GM23338 (cell line): Measurements from ENCODE around the gene ADI1. TPM values are rescaled to one million over a fixed set of nuclear protein-coding genes. Genes with fewer than 3 reads are reported as not detected.

Experiments used
- ATAC-seq: fragments of 200-7000 bp; cut with Tn5 transposase; 3 replicates; pipeline ENCODE4 v1.9.1; 2020
- DNase-seq: peaks from one replicate; pipeline ENCODE4 v3.0.0-alpha.2; 2015; ENCODE audit warnings: low spot score
- H2AFZ ChIP-seq: fragments of 200-600 bp; sonication (generic); 2 replicates; pipeline ENCODE4 v1.8.0; 2016; ENCODE audit warnings: antibody characterized with exemption, mild to moderate bottlenecking, moderate library complexity
- H3F3A ChIP-seq: fragments of 200-600 bp; sonication (generic); replicated peaks from 2 replicates; pipeline ENCODE4 v1.8.0; 2017; ENCODE audit warnings: antibody characterized with exemption, mixed run types, low read depth
- H3K27ac ChIP-seq: fragments of 200-600 bp; sonication (generic); 2 replicates; pipeline ENCODE4 v1.6.1; 2016; ENCODE audit warnings: low read depth
- H3K27me3 ChIP-seq: fragments of 200-600 bp; sonication (generic); 2 replicates; pipeline ENCODE4 v1.8.0; 2016; ENCODE audit warnings: mild to moderate bottlenecking, mixed run types, moderate library complexity; ENCODE audit not compliant: insufficient read depth
- H3K36me3 ChIP-seq: fragments of 200-600 bp; sonication (generic); 2 replicates; pipeline ENCODE4 v1.8.0; 2016; ENCODE audit warnings: mild to moderate bottlenecking; ENCODE audit not compliant: insufficient read depth
- H3K4me1 ChIP-seq: fragments of 200-600 bp; sonication (generic); 2 replicates; pipeline ENCODE4 v1.8.0; 2016; ENCODE audit warnings: mild to moderate bottlenecking, moderate library complexity; ENCODE audit not compliant: insufficient read depth
- H3K4me2 ChIP-seq: fragments of 200-600 bp; sonication (generic); 2 replicates; pipeline ENCODE4 v1.7.1; 2017; ENCODE audit warnings: mixed run types
- H3K4me3 ChIP-seq: fragments of 200-600 bp; sonication (generic); 2 replicates; pipeline ENCODE4 v1.6.1; 2016; ENCODE audit warnings: mixed run types
- H3K79me2 ChIP-seq: fragments of 200-600 bp; sonication (generic); replicated peaks from 2 replicates; pipeline ENCODE4 v1.8.0; 2017; ENCODE audit warnings: mild to moderate bottlenecking; ENCODE audit not compliant: insufficient read depth
- H3K9me2 ChIP-seq: fragments of 200-600 bp; sonication (generic); 2 replicates; pipeline ENCODE4 v1.8.0; 2017; ENCODE audit not compliant: insufficient read depth
- H4K20me1 ChIP-seq: fragments of 200-600 bp; sonication (generic); replicated peaks from 2 replicates; pipeline ENCODE4 v1.8.0; 2017; ENCODE audit warnings: mild to moderate bottlenecking; ENCODE audit not compliant: insufficient read depth
- H3K27ac Mint-ChIP-seq: 2 replicates; pipeline ENCODE4 v1.8.0; 2020; ENCODE audit warnings: inconsistent platforms, mild to moderate bottlenecking, moderate library complexity, mixed read lengths
- H3K27me3 Mint-ChIP-seq: 3 replicates; pipeline ENCODE4 v1.8.0; 2022; ENCODE audit warnings: low read depth, mild to moderate bottlenecking, moderate library complexity, mixed read lengths, inconsistent platforms; ENCODE audit not compliant: insufficient read depth, poor library complexity
- H3K36me3 Mint-ChIP-seq: 3 replicates; pipeline ENCODE4 v1.8.0; 2021; ENCODE audit warnings: low read depth, mild to moderate bottlenecking, inconsistent platforms, moderate library complexity, mixed read lengths
- H3K4me1 Mint-ChIP-seq: 3 replicates; pipeline ENCODE4 v1.8.0; 2020; ENCODE audit warnings: mild to moderate bottlenecking, inconsistent platforms, mixed read lengths
- H3K4me3 Mint-ChIP-seq: 3 replicates; pipeline ENCODE4 v1.8.0; 2021; ENCODE audit warnings: moderate library complexity, mild to moderate bottlenecking, inconsistent platforms, mixed read lengths
- H3K9me3 Mint-ChIP-seq: 3 replicates; pipeline ENCODE4 v1.8.0; 2020; ENCODE audit warnings: moderate library complexity, mild to moderate bottlenecking, inconsistent platforms, mixed read lengths
- CREB1 ChIP-seq: fragments of 250-450 bp; sonication (Bioruptor Pico); IDR thresholded peaks from 2 replicates; pipeline ENCODE4 v1.5.0; 2020; ENCODE audit warnings: low read depth, mild to moderate bottlenecking, moderate library complexity
- EZH2 ChIP-seq: fragments of 200-600 bp; sonication (generic); IDR thresholded peaks from one replicate; pipeline ENCODE4 v1.8.0; 2017; ENCODE audit warnings: antibody characterized with exemption, mild to moderate bottlenecking, low read depth; ENCODE audit not compliant: unreplicated experiment
- EZH2phosphoT487 ChIP-seq: fragments of 200-600 bp; sonication (generic); IDR thresholded peaks from one replicate; pipeline ENCODE4 v1.8.1; 2018; ENCODE audit warnings: antibody characterized with exemption; ENCODE audit not compliant: unreplicated experiment
- JUNB ChIP-seq: IDR thresholded peaks from one replicate; pipeline ENCODE4 v1.6.1; 2016; ENCODE audit warnings: antibody characterized with exemption; ENCODE audit not compliant: unreplicated experiment
- NANOG ChIP-seq: IDR thresholded peaks from 2 replicates; pipeline ENCODE4 v1.6.1; 2016; ENCODE audit warnings: antibody characterized with exemption, borderline replicate concordance
- POLR2AphosphoS5 ChIP-seq: IDR thresholded peaks from 2 replicates; pipeline ENCODE4 v1.6.1; 2016; ENCODE audit warnings: antibody characterized with exemption, low read depth
- STAT1 ChIP-seq: IDR thresholded peaks from one replicate; pipeline ENCODE4 v1.6.1; 2016; ENCODE audit warnings: antibody characterized with exemption; ENCODE audit not compliant: unreplicated experiment
- ZNF114 ChIP-seq: fragments of 250-450 bp; sonication (Bioruptor Pico); IDR thresholded peaks from 2 replicates; pipeline ENCODE4 v1.5.0; 2020; ENCODE audit warnings: mild to moderate bottlenecking, moderate library complexity
- ZNF331 ChIP-seq: fragments of 250-450 bp; sonication (Bioruptor Pico); IDR thresholded peaks from 2 replicates; pipeline ENCODE4 v1.5.0; 2020; ENCODE audit warnings: low read depth, mild to moderate bottlenecking, moderate library complexity
- polyA plus RNA-seq: library from polyadenylated mRNA; unstranded; fragments of >200 nt; fragmentation: Nextera tagmentation; extraction: Ambion mirVana; gene quantifications from 2 replicates; pipeline ENCODE4 v1.2.1, GENCODE V29; 2016
- total RNA-seq: library from RNA; depleted of rRNA; stranded (reverse); fragments of >200 nt; shearing (Covaris generic); gene quantifications from 2 replicates; pipeline ENCODE4 v1.2.3, GENCODE V29; 2014
- TF ChIP-seq, protein P1 (sequence below): IDR thresholded peaks from 2 replicates; pipeline ENCODE4 v1.6.1; 2016; ENCODE audit warnings: antibody characterized with exemption
- TF ChIP-seq, protein P2 (sequence below), 2 experiments: fragments of 200-600 bp in 1 of 2; sonication (generic) in 1 of 2; conservative IDR thresholded peaks; 2 replicates each; pipeline versions ENCODE4 v1.5.1 to v1.6.1; 2016 to 2017; ENCODE audit warnings: antibody characterized with exemption in 2 of 2, low read depth in 2 of 2, mild to moderate bottlenecking in 2 of 2, moderate library complexity in 1 of 2
- TF ChIP-seq, protein P3 (sequence below): IDR thresholded peaks from one replicate; pipeline ENCODE4 v1.6.1; 2018; ENCODE audit warnings: antibody characterized with exemption; ENCODE audit not compliant: unreplicated experiment

ADI1 gene
- total and polyA plus RNA-seq, 2 experiments from 2014 or later, result 16.3 to 31.9 TPM

DNA sequence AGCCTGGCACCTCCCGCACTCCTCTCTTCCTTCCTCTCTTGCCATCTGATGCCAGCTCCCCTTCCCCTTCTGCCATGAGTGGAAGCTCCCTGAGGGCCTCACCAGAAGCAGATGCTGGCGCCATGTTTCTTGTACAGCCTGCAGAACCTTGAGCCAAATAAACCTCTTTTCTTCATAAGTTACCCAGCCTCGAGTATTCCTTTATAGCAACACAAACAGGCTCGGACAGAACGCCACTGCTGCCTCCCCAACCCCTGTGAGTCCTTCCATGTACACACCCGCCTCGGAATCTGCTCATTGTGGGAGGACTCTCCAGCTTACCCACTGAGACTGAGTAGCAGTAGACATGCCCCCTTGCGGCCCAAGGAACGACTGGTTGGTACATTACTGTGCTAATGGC is 47.5 kb upstream of the ADI1 start (continued):
- TF ChIP-seq, protein P1, sequence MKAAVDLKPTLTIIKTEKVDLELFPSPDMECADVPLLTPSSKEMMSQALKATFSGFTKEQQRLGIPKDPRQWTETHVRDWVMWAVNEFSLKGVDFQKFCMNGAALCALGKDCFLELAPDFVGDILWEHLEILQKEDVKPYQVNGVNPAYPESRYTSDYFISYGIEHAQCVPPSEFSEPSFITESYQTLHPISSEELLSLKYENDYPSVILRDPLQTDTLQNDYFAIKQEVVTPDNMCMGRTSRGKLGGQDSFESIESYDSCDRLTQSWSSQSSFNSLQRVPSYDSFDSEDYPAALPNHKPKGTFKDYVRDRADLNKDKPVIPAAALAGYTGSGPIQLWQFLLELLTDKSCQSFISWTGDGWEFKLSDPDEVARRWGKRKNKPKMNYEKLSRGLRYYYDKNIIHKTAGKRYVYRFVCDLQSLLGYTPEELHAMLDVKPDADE, result no peak
- TF ChIP-seq JUNB (no peak), CREB1 (CRISPR knock-in tag) (no peak), ZNF331 (CRISPR knock-in tag) (no peak), EZH2 (no peak), EZH2phosphoT487 (no peak), POLR2AphosphoS5 (no peak), NANOG (no peak), STAT1 (no peak), ZNF114 (CRISPR knock-in tag) (no peak)

DNA sequence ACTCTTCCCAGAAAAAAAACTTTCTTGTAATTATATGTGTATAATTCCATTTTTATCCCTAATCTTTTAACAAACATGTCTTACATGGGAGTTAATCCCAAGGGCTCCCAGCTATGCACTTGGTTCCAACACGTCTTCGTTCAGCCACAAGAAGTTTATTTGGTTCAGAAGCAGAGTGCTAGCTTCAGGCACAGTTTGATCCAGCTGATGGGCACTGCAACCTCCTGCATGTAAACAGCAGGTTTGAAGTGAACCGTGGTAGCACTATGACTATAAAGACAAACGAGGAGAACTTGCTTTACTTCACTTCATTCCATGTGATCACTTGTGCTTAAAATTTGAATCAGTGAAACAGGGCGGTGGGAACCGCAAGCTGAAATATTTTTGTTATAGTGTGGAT is 45.8 kb upstream of the ADI1 start:
- Mint-ChIP-seq H3K27me3 (peaks cover 2% of the 10 kb centered on the region), H3K4me1 (peaks cover 2% of the 10 kb centered on the region; the same call in 1 of the 3 replicates), H3K4me3 (no peak overlapping the region), H3K9me3 (no peaks in the 10 kb centered on the region), H3K36me3 (peaks cover 20% of the 10 kb centered on the region), H3K27ac (no peak overlapping the region)
- H3K27ac ChIP-seq, result no peak overlapping the region
- no peaks in the 10 kb centered on the region; the same call in 1 of the 2 replicates for H4K20me1 ChIP-seq
- H3K79me2 ChIP-seq, result peaks cover 8% of the 10 kb centered on the region; the same call in 1 of the 2 replicates
- H3K36me3 ChIP-seq, result peaks cover 10% of the 10 kb centered on the region; the same call in 1 of the 2 replicates
- H3K4me2 ChIP-seq, result no peak overlapping the region
- H3K4me1 ChIP-seq, result no peaks in the 10 kb centered on the region
- ATAC-seq, result no peak
- H3K9me2 ChIP-seq, result no peaks in the 10 kb centered on the region
- H3F3A ChIP-seq, result no peaks in the 10 kb centered on the region
- no peak for DNase-seq
- H2AFZ ChIP-seq, result no peak overlapping the region
- no peak overlapping the region for H3K4me3 ChIP-seq
- no peaks in the 10 kb centered on the region for H3K27me3 ChIP-seq
- TF ChIP-seq, protein P2, sequence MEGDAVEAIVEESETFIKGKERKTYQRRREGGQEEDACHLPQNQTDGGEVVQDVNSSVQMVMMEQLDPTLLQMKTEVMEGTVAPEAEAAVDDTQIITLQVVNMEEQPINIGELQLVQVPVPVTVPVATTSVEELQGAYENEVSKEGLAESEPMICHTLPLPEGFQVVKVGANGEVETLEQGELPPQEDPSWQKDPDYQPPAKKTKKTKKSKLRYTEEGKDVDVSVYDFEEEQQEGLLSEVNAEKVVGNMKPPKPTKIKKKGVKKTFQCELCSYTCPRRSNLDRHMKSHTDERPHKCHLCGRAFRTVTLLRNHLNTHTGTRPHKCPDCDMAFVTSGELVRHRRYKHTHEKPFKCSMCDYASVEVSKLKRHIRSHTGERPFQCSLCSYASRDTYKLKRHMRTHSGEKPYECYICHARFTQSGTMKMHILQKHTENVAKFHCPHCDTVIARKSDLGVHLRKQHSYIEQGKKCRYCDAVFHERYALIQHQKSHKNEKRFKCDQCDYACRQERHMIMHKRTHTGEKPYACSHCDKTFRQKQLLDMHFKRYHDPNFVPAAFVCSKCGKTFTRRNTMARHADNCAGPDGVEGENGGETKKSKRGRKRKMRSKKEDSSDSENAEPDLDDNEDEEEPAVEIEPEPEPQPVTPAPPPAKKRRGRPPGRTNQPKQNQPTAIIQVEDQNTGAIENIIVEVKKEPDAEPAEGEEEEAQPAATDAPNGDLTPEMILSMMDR (conservative IDR thresholded peaks at IDR 0.05; ENCODE audit: low read depth in 2 of 2), result no peak
- TF ChIP-seq, protein P3, sequence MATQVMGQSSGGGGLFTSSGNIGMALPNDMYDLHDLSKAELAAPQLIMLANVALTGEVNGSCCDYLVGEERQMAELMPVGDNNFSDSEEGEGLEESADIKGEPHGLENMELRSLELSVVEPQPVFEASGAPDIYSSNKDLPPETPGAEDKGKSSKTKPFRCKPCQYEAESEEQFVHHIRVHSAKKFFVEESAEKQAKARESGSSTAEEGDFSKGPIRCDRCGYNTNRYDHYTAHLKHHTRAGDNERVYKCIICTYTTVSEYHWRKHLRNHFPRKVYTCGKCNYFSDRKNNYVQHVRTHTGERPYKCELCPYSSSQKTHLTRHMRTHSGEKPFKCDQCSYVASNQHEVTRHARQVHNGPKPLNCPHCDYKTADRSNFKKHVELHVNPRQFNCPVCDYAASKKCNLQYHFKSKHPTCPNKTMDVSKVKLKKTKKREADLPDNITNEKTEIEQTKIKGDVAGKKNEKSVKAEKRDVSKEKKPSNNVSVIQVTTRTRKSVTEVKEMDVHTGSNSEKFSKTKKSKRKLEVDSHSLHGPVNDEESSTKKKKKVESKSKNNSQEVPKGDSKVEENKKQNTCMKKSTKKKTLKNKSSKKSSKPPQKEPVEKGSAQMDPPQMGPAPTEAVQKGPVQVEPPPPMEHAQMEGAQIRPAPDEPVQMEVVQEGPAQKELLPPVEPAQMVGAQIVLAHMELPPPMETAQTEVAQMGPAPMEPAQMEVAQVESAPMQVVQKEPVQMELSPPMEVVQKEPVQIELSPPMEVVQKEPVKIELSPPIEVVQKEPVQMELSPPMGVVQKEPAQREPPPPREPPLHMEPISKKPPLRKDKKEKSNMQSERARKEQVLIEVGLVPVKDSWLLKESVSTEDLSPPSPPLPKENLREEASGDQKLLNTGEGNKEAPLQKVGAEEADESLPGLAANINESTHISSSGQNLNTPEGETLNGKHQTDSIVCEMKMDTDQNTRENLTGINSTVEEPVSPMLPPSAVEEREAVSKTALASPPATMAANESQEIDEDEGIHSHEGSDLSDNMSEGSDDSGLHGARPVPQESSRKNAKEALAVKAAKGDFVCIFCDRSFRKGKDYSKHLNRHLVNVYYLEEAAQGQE, result no peak
- TF ChIP-seq EZH2phosphoT487 (no peak), JUNB (no peak), STAT1 (no peak), ZNF114 (CRISPR knock-in tag) (no peak), NANOG (no peak), EZH2 (no peak), CREB1 (CRISPR knock-in tag) (no peak), POLR2AphosphoS5 (no peak)
